Stomach (tissue), 4 donors: ENCODE results near the gene SLC26A1.

Source experiments
- POLR2A ChIP-seq, 4 donors: fragments of 450-650 bp; IDR thresholded peaks; one replicate each; pipeline ENCODE4 v1.6.1; 2016; ENCODE audit warnings: antibody characterized with exemption in 4 of 4, control low read depth in 2 of 4, mild to moderate bottlenecking in 1 of 4, moderate library complexity in 1 of 4
- POLR2AphosphoS5 ChIP-seq, 3 donors: sonication (generic); formaldehyde crosslinking; IDR thresholded peaks; one replicate each; pipeline ENCODE4 v1.6.1; 2016; ENCODE audit warnings: antibody characterized with exemption in 3 of 3
- TF ChIP-seq, protein P1 (sequence below), 7 experiments: fragments of 450-650 bp in 4 of 7; fragments of 200-600 bp in 3 of 7; sonication (generic) in 3 of 7; IDR thresholded peaks; one replicate each; pipeline ENCODE4 v1.5.1; 2016 to 2019; ENCODE audit warnings: antibody characterized with exemption in 7 of 7, control low read depth in 2 of 7, mild to moderate bottlenecking in 1 of 7

DNA sequence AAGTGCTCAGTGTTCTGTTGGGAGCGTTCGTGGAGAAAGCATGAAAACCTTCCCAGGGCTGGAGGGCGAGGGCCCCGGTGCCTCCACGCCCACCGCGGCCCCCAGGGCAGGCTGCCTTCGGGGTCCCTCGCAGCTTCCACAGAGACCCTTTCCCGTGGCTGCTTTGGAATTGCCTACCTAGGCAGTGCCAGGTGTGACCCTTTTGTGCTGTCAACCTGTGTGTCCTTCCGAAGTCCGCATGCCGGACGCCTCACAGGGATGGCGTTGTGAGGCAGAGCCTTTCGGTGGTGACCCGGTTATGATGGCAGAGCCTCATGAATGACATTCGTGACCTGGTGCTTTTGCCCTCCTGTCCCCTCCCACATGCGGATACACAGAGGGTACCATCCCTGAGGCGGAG is 43.5 kb downstream of the SLC26A1 start:
- TF ChIP-seq, protein P1, sequence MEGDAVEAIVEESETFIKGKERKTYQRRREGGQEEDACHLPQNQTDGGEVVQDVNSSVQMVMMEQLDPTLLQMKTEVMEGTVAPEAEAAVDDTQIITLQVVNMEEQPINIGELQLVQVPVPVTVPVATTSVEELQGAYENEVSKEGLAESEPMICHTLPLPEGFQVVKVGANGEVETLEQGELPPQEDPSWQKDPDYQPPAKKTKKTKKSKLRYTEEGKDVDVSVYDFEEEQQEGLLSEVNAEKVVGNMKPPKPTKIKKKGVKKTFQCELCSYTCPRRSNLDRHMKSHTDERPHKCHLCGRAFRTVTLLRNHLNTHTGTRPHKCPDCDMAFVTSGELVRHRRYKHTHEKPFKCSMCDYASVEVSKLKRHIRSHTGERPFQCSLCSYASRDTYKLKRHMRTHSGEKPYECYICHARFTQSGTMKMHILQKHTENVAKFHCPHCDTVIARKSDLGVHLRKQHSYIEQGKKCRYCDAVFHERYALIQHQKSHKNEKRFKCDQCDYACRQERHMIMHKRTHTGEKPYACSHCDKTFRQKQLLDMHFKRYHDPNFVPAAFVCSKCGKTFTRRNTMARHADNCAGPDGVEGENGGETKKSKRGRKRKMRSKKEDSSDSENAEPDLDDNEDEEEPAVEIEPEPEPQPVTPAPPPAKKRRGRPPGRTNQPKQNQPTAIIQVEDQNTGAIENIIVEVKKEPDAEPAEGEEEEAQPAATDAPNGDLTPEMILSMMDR (IDR thresholded peaks at IDR 0.05): no peak
- TF ChIP-seq POLR2A (IDR thresholded peaks at IDR 0.05) (no peak), POLR2AphosphoS5 (IDR thresholded peaks at IDR 0.05) (no peak)
